ENCODE results near the gene MMP25. TPM values are rescaled to one million over a fixed set of nuclear protein-coding genes. Genes with fewer than 3 reads are reported as not detected.

The MMP25 gene
- total and polyA plus RNA-seq, 9 of the 15 experiments (the other 6 are each of a cell fraction or from before 2014, with no cell fraction given), result 0.03 to 0.04 TPM; not detected in 7

DNA sequence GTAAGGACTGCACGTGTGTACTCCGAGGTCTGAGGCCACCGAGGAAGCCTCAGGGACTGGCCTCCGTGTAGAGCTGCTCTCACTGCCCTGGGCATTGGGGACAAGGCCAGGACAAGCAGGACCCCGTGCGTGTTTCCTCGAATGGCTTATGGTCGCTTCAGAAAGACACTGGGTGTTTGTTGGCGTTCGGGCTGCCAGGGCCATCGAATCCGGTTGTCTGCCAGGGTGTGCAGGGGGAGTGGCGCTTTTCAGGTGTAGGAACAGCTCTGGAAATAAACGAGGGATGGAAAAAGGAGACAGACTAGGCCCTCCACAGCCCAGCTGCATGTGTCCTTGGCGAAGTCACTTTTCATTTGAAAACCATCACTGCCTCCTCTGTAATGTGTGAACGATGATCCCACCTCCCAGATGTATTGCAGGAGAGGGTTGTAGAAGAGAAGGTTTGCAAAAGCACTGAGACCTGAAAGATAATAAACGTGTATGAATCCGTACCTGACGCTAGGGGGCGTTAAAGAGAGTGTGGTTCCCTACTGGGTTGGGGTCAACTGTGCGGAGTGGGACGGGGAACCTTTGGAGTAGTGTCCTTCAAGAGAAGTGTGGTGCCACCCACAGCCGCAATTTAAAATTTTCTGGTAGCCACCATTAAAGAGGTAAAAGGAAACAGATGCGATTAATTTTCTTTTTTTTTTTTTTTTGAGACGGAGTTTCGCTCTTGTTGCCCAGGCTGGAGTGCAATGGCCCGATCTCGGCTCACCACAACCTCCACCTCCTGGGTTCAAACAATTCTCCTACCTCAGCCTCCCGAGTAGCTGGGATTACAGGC, 54.9 kb downstream of the MMP25 start:
- DNase-seq (ENCODE audit: extremely low read depth in 1 of 4, low spot score in 3 of 4), result peak; percentile 44 to 85 (median 60)
- FAIRE-seq, result peak; percentile 89
- peaks cover 20 to 30% of the 10 kb centered on the region in 2 experiments for H3K4me1 ChIP-seq (replicated peaks in 1 of 2; ENCODE audit: control insufficient read depth in 2 of 2, insufficient read depth in 2 of 2, low read length in 2 of 2)
- H3K27me3 ChIP-seq (ENCODE audit: control insufficient read depth in 2 of 2, insufficient read depth in 2 of 2, low read length in 2 of 2), result no peaks in the 10 kb centered on the region; a peak in 1 of 5 replicates
- H3K9me3 ChIP-seq (replicated peaks; ENCODE audit: control insufficient read depth, insufficient read depth, low read depth, low read length), result no peaks in the 10 kb centered on the region
- ChIA-PET POLR2A (interaction anchor here (0.6 to 1.0 kb wide), 3 partner anchors 14 to 48 kb away, joined by 4 read pairs; partner anchors contain the start of gene ZNF213), CTCF (ENCODE audit: low intra/inter-chr PET ratio) (interaction anchor here (0.8 to 1.1 kb wide), 2 partner anchors 29 to 1182 kb away, joined by 4 to 5 read pairs; no protein-coding TSS in a partner anchor)
- intact Hi-C loops (cut with micrococcal nuclease), result loop anchor here (5.0 kb wide), 1 partner anchor 44 kb away; no protein-coding TSS in a partner anchor
- H3K9me1 ChIP-seq (ENCODE audit: control insufficient read depth, insufficient read depth, low read length), result no peaks in the 10 kb centered on the region
- H3K9ac ChIP-seq (ENCODE audit: insufficient read depth in 1 of 2, low read depth in 2 of 2, low read length in 2 of 2), result peak overlapping the region; percentile 48 to 76
- H3K27ac ChIP-seq (ENCODE audit: extremely low read depth, low read depth, low read length), result peak overlapping the region; percentile 80
- no peaks in the 10 kb centered on the region for H3K79me2 ChIP-seq (ENCODE audit: control insufficient read depth, insufficient read depth, low read length)
- H3K36me3 ChIP-seq (ENCODE audit: control insufficient read depth, insufficient read depth, low read length), result no peaks in the 10 kb centered on the region
- ATAC-seq, result peak; percentile 59
- H3K4me3 ChIP-seq, result no peak overlapping the region
- in situ Hi-C loops (cut with MboI), result no loop called here
- H4K20me1 ChIP-seq (replicated peaks; ENCODE audit: control insufficient read depth, insufficient read depth, low read length), result no peaks in the 10 kb centered on the region
- H3K4me2 ChIP-seq (ENCODE audit: insufficient read depth, low read length), result peak overlapping the region; percentile 68
- TSS peak; percentile 95 for BruUV-seq (replicated peaks)
- WGBS (ENCODE audit: insufficient coverage, low coverage, missing lambda C conversion rate), result 34% methylated on average over 25 of the region's 29 CpGs
- H2AFZ ChIP-seq (ENCODE audit: low read depth, low read length), result peak overlapping the region; percentile 86
- TF ChIP-seq, protein P1, sequence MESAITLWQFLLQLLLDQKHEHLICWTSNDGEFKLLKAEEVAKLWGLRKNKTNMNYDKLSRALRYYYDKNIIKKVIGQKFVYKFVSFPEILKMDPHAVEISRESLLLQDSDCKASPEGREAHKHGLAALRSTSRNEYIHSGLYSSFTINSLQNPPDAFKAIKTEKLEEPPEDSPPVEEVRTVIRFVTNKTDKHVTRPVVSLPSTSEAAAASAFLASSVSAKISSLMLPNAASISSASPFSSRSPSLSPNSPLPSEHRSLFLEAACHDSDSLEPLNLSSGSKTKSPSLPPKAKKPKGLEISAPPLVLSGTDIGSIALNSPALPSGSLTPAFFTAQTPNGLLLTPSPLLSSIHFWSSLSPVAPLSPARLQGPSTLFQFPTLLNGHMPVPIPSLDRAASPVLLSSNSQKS (CRISPR knock-in tag; IDR thresholded peaks at IDR 0.05), result no peak
- TF ChIP-seq, protein P2, sequence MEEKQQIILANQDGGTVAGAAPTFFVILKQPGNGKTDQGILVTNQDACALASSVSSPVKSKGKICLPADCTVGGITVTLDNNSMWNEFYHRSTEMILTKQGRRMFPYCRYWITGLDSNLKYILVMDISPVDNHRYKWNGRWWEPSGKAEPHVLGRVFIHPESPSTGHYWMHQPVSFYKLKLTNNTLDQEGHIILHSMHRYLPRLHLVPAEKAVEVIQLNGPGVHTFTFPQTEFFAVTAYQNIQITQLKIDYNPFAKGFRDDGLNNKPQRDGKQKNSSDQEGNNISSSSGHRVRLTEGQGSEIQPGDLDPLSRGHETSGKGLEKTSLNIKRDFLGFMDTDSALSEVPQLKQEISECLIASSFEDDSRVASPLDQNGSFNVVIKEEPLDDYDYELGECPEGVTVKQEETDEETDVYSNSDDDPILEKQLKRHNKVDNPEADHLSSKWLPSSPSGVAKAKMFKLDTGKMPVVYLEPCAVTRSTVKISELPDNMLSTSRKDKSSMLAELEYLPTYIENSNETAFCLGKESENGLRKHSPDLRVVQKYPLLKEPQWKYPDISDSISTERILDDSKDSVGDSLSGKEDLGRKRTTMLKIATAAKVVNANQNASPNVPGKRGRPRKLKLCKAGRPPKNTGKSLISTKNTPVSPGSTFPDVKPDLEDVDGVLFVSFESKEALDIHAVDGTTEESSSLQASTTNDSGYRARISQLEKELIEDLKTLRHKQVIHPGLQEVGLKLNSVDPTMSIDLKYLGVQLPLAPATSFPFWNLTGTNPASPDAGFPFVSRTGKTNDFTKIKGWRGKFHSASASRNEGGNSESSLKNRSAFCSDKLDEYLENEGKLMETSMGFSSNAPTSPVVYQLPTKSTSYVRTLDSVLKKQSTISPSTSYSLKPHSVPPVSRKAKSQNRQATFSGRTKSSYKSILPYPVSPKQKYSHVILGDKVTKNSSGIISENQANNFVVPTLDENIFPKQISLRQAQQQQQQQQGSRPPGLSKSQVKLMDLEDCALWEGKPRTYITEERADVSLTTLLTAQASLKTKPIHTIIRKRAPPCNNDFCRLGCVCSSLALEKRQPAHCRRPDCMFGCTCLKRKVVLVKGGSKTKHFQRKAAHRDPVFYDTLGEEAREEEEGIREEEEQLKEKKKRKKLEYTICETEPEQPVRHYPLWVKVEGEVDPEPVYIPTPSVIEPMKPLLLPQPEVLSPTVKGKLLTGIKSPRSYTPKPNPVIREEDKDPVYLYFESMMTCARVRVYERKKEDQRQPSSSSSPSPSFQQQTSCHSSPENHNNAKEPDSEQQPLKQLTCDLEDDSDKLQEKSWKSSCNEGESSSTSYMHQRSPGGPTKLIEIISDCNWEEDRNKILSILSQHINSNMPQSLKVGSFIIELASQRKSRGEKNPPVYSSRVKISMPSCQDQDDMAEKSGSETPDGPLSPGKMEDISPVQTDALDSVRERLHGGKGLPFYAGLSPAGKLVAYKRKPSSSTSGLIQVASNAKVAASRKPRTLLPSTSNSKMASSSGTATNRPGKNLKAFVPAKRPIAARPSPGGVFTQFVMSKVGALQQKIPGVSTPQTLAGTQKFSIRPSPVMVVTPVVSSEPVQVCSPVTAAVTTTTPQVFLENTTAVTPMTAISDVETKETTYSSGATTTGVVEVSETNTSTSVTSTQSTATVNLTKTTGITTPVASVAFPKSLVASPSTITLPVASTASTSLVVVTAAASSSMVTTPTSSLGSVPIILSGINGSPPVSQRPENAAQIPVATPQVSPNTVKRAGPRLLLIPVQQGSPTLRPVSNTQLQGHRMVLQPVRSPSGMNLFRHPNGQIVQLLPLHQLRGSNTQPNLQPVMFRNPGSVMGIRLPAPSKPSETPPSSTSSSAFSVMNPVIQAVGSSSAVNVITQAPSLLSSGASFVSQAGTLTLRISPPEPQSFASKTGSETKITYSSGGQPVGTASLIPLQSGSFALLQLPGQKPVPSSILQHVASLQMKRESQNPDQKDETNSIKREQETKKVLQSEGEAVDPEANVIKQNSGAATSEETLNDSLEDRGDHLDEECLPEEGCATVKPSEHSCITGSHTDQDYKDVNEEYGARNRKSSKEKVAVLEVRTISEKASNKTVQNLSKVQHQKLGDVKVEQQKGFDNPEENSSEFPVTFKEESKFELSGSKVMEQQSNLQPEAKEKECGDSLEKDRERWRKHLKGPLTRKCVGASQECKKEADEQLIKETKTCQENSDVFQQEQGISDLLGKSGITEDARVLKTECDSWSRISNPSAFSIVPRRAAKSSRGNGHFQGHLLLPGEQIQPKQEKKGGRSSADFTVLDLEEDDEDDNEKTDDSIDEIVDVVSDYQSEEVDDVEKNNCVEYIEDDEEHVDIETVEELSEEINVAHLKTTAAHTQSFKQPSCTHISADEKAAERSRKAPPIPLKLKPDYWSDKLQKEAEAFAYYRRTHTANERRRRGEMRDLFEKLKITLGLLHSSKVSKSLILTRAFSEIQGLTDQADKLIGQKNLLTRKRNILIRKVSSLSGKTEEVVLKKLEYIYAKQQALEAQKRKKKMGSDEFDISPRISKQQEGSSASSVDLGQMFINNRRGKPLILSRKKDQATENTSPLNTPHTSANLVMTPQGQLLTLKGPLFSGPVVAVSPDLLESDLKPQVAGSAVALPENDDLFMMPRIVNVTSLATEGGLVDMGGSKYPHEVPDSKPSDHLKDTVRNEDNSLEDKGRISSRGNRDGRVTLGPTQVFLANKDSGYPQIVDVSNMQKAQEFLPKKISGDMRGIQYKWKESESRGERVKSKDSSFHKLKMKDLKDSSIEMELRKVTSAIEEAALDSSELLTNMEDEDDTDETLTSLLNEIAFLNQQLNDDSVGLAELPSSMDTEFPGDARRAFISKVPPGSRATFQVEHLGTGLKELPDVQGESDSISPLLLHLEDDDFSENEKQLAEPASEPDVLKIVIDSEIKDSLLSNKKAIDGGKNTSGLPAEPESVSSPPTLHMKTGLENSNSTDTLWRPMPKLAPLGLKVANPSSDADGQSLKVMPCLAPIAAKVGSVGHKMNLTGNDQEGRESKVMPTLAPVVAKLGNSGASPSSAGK (IDR thresholded peaks at IDR 0.05), result peak; percentile 66
- TF ChIP-seq MYC (IDR thresholded peaks at IDR 0.05; ENCODE audit: low read depth, low read length) (no peak), MYC (CRISPR knock-in tag; IDR thresholded peaks at IDR 0.05; ENCODE audit: borderline replicate concordance, low read depth) (peak; percentile 43; the same call in 1 of the 2 replicates), RCOR1 (IDR thresholded peaks at IDR 0.05; ENCODE audit: borderline replicate concordance in 1 of 2, low read depth in 2 of 2, low read length in 2 of 2) (peak in 1 of 2 experiments; percentile 27; a peak in 1 of 4 replicates), SRSF9 (IDR thresholded peaks at IDR 0.05; ENCODE audit: borderline replicate concordance, low read depth, low read length) (no peak), RBFOX2 (IDR thresholded peaks at IDR 0.05; ENCODE audit: low read depth, low read length) (0 out of 2 replicates have a peak, but pooled peaks have one; percentile 32)

Data from K562 (cell line).